HG02852 (cell line): Measurements from ENCODE around the gene ZFHX3.
A peak's percentile ranks its signal among the peaks of the same experiment; 100 is the strongest.

Experiments
- ATAC-seq: cut with Tn5 transposase; IDR thresholded peaks from one replicate; pipeline ENCODE4 v1.9.1; 2021; ENCODE audit warnings: mild to moderate bottlenecking, moderate library complexity; ENCODE audit not compliant: unreplicated experiment

Gene ZFHX3

GRCh38 chr16:72886346-72886974, 161.5 kb downstream of the ZFHX3 start:
- no peak for ATAC-seq

DNA sequence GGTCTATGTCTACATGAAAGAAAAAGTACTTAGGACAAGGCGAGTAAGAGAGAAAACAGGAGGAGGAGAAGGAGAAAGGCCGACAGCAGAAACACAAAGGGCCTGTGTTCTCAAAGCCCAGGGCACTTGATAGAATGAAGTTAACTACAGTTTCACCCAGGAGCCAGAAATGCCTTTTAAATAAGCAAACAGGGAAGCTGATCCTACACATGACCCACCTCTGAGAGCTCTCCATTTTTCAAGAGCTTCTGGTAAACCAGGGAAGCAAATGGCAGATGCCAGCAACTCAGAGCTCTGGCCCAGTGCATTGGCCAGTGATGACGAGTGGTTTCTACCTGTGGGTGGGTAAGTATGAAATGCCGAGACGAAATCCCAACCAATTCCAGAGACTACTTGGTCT, 163.4 kb downstream of the ZFHX3 start:
- no peak for ATAC-seq

GRCh38 chr16:72884037-72884436, 163.9 kb downstream of the ZFHX3 start:
- no peak for ATAC-seq

DNA sequence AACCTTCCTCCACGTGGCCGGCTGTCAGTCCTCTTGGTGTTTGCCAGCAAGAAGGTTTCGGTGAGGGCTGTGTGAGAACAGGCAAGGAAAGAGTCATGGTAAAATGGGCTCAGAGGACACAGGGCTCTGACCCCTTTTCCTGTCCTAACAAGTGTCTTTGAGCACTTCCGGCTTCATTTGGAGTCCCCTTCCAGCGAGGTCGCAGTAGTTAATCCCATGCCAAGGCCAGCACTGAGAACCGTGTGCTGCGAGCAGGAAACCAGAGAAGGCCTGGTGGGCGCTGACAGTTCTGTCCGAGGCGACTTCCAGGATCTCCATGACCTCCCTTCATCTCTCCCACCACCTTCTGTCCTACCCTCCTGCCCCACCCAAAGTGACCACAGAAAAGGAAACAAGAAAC, 168.1 kb downstream of the ZFHX3 start:
- ATAC-seq = no peak

DNA sequence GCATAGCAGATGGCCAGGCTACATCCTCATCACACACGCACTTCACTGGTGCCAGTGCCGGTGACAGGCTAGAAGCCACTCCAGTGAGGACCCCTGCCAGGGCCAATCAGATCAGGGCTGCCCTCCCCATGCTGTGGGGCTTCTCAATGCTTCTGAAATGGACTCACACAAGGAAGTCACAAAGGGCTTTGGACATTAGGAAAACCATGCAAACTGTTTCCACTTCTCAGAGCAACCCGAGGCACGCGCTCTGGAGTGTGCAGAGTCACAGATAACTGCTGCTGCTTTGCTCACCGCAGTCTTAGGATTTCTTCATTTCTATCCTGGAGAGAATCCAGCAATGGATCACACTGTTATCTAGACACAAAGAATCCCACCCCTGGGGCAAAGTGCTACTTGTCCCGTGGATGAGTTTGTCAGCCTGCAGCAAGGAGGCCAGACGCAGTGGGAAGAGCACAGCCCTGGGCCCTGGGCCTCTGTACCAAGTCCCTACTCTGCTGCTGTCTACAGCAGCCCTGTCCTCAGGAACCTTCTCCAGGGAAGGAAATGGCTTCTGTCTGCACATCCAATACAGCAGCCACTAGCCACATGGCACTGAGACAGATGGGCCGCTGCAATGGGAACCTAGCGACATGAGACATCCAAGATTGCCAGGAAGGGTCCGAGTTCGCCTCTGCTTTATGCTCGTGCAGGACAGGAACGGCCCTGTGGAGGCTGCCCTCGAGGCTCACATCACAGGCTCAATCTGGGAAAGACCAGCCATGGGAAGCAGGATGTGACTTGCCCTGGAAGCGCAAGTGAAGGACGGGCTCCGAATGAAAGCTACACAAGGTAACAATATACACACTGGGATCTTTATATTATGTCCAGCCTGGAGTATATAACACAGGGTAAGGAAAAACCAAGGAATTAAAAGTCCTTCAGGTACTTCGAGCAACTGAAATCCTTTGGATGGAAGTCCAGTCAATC, 169.3 kb downstream of the ZFHX3 start:
- no peak for ATAC-seq

- no peak for ATAC-seq
Observed at GRCh38 chr16:72877374-72878028, 170.4 kb downstream of the ZFHX3 start.

DNA sequence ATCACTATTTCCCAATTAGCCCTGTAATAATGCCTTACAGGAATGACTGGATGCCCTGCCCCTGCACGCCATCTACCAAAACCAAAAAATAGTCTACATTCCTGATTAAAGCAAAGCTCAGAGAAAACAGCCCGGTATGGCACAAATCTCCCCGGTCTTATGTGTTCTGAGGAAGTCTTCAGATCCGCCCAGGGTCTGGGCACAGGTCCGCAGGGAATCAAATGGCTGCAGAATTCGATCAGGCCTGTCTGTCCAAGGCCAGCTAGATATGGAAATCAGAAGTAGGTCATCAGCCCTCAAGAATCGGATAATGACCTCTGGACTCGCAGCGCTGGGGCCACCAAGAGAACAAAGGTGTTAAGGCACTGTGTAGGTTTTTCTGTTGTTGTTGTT, 171.0 kb downstream of the ZFHX3 start:
- no peak for ATAC-seq

- peak; percentile 64 for ATAC-seq
Observed at GRCh38 chr16:72876221-72876620, 171.7 kb downstream of the ZFHX3 start.

DNA sequence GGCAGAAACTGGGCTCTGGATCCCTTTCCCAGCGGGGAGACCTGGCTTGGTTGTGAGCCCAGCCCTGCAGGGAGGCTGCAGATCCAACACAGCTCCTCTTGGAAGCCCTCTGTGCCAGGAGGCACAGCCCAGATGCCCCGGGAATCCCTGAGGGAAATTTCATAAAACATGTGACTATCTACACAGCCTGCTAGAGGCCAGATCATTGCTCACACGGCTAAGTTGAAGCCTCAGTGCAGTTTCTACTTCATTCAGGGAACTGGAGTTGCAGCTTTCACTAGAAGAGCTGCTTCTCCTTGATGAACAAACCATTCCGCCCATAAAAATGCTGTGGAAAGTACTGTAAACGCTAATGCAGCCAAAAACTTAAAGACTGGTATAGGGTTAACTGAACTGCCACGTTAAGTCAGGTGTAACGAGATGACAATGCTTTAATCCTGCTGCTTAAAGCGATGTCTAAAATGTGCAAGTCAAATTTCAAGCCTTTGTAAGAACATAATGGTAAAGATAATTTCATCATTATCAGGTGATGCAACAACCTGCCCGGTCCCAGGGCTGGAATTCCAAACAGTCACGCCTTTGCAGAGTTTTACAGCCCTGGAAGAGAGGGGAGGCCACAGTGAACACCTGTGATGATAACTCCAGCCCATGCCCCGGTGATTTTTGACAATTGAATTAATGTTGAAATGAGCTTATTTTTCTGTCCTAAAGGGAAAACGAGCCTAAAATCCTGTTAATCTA, 172.5 kb downstream of the ZFHX3 start:
- no peak for ATAC-seq

DNA sequence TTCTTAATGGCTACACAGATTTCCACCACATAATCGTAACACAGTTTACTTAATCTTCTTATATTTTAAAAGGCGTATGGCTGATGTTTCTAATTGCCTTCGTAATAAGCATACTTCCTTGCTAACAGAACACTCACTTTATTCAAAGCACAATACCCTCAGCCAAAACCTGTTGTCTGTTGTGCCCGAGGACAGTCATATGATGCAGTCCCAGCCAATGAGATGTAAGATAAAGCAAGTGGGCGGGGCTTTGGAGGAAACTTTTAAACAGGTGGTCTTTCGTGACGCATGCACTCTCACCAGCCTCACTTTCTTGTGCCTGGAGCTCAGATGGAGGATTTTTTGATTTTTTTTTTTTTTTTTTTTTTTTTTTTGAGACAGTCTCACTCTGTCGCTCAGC, 174.1 kb downstream of the ZFHX3 start:
- no peak for ATAC-seq

DNA sequence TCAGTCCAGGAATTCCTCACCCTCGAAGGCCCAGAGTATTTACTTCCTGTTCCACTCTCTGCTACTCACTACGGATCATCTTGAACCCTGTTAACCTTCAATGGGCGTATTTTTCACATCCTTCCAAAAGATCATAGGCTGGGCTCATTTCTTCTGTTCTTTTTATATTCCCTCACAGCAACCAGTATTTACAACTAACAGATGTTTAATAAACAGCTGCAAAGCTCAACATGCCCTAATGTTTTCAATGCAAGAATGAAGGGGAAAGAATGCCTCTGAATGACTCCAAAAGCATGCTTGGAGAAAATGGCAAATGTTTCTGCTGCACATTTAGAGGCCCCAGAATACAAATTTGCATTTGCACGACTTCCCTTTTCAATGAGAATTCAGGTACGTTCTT, 174.9 kb downstream of the ZFHX3 start:
- ATAC-seq = no peak

DNA sequence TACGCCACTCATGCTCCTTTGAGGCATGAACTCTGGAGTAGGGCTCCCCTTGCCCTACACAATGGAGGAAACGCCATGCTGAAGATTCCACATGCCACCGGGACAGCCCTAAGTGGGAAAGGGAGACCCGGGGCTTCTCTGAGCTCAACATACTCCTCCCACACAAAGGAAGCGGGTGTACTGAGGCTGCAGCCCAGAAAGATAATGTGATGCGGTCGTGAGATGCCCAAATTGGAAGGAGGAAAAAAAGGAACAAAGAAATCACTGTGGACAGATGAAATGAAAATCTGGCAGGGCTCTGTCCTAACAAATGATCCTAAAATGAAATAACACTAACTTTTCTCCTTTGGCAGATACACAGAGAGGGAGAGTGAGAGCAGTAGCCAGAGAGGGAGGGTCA, 182.1 kb downstream of the ZFHX3 start:
- no peak for ATAC-seq

- ATAC-seq = no peak
Observed at GRCh38 chr16:72865258-72865657, 182.7 kb downstream of the ZFHX3 start.

DNA sequence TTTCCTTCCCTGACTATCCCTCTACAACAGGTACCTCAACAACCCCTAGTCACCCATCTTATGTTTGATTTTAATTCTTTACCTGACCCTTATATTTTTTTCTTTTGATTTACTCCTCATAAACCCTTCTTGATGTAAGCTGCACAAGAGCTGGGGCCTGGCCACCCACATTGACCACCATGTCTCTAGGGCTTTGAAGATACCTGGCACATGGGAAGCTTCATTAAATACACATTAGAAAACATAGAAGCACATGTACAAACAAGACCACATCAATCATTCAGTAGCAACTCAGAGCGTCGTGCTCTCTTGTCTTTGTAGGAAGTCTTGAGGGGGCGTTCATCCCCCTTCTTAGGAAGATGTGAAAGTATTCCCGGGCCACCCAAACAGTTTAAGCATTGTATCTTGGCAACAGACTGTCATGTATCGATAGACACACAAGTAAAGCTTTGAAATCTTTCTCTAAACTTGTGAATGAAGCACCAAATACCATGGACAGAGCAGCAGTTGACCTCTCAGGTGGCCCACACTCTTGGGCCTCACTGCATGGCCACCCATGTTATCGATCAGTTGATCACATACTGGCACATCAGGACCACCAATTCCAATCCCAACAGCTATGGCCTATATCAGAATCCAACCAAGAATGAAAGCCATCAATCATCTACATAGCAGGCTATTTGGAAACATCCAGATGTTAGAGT, 183.6 kb downstream of the ZFHX3 start:
- ATAC-seq = no peak

- no peak for ATAC-seq
Observed at GRCh38 chr16:72862090-72862489, 185.8 kb downstream of the ZFHX3 start.

DNA sequence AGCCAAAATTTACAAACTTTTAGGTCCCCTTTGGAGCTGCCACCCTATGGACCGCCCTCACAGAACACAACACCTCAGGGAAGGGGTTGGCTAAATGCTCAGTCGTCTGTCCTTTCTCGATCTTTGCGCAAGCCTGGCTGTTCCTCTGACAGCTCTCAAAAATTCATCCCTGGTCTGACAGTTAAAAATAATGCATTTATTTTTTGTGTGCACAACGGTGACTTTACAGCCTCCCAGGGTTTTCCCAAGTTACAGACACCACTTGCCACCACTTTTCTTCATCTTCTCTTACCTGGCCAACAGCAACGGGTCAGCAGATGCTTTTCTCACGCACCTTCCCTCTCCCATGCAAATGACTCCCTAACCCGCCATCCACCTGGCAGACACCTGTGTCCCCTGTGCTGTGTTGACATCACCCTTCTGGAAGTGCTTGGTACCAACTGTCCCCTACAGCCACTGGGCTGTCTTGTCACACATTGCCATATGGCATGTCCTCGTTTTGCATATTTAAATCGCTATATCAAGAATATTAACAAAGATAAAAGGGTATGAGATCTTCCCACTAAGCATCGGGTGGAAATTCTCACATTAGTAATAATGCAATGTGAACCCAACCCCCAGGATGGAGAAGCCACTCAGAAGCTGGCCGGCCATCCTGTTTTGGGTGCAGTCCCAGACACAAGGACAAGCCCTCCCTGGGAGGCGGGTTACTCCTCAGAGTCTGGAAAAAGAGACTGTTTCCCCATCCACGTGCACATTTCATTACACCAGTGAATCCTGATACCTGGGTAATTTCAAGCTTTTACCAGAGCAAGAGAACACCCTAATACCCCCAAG, 187.0 kb downstream of the ZFHX3 start:
- no peak for ATAC-seq

- ATAC-seq = no peak
Observed at GRCh38 chr16:72859581-72859980, 188.3 kb downstream of the ZFHX3 start.

DNA sequence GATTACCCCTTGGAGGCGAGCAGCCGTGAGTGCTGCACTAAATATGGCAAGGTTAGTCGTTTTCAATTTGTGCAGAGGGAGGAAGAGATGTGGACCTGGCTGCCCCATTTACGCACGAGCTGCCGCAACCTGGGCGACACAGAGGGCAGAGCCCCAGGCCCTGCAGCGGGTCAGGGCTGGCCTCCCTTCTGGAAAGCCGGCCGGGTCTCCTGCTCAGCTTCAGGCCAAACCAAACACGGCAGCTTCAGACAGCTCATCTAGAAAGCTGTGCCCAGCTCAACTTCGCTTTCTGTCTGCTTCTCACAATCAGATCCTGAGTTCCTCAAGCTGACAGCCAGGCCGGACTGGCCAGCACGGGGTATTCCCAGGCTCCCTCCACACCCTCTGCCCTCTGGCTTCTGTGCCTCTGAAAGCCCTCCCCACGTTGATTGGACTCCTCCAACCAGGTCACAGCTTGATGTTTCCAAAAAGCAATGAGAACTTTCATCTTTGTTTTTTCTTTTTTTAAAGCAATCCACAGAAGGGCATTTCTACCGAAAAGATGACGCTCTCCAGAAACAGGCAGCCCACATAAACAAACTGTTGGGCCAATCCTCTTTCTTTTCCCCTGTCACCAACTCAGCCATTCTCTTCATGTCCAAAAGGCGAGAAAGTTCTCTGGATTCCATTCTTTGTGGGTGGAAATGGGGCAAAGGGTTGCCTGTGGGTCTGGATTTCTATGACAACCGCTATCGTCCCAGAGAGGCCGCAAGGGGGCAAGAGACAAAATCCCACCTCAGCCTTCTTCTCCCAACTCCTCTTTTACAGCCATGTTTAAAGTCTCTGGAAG, 189.0 kb downstream of the ZFHX3 start:
- no peak for ATAC-seq
